Activated CD8-positive, alpha-beta memory T cell treated with anti-CD3 and anti-CD28 coated beads for 36 hours (primary cell): ENCODE measurements around the gene VEPH1. TPM values are rescaled to one million over a fixed set of nuclear protein-coding genes. Genes with fewer than 3 reads are reported as not detected.

Experiments used
- CTCF ChIA-PET: fragments of 350-600 bp; sonication (Branson Sonifier 250); formaldehyde crosslinking; loops from one replicate; lab custom pipeline; 2021; ENCODE audit warnings: antibody characterized with exemption; lab: Charles Lee
- POLR2A ChIA-PET: fragments of 350-600 bp; sonication (Branson Sonifier 250); formaldehyde crosslinking; loops from one replicate; lab custom pipeline; 2021; ENCODE audit warnings: antibody characterized with exemption; lab: Charles Lee
- total RNA-seq, 2 experiments: library from RNA; stranded (reverse); gene quantifications; one replicate each; pipeline ENCODE4 v1.2.3, GENCODE V29; 2021

The VEPH1 gene
- total RNA-seq, 2 experiments from 2014 or later: not detected

DNA sequence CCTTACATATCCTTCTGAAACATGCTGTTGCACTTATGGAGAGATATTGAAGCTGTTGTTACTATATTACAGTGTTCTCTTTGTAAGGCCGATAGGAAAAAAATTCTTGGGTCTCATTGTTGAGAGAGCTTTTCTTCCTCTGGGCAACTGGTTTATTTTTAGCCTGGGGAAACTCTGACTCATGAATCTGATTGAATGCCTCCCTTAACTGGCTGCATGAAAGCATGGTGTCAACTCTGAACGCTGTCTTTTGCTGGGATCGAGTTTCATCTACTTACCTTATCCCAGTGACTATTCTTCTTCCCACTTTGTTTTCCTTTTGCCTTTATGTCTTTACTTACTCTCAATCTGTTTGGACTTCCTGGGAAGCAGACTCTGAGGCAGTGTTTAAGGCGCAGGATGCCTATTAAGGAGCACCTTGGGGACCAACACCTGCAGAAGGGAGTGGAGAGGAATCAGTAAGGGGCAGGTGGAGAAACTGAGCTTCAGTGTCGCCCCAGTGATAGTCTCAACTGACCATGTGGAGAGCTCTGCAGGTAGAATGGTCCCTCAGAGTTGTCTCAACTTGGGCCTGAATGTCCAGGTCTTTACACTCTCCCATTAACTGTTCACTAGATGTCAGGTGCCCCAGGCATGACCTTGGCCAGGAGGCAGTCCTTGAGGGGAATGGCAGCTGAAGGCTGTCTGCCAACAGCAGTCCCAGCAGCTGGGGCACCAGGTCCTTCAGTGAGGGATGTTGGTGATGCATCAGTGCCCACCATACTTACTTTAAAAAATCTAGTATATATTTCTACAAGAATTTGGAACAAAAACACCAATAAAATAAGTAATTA, 254.4 kb downstream of the VEPH1 start:
- POLR2A ChIA-PET: no interaction called here
- CTCF ChIA-PET: no interaction called here

- POLR2A ChIA-PET: no interaction called here
- CTCF ChIA-PET: no interaction called here
Observed at GRCh38 chr3:157247391-157247790, 255.8 kb downstream of the VEPH1 start.

- ChIA-PET POLR2A (no interaction called here), CTCF (no interaction called here)
Observed at GRCh38 chr3:157242836-157243235, 260.4 kb downstream of the VEPH1 start.

- POLR2A ChIA-PET: no interaction called here
- CTCF ChIA-PET: no interaction called here
Observed at GRCh38 chr3:157241599-157241998, 261.6 kb downstream of the VEPH1 start.

DNA sequence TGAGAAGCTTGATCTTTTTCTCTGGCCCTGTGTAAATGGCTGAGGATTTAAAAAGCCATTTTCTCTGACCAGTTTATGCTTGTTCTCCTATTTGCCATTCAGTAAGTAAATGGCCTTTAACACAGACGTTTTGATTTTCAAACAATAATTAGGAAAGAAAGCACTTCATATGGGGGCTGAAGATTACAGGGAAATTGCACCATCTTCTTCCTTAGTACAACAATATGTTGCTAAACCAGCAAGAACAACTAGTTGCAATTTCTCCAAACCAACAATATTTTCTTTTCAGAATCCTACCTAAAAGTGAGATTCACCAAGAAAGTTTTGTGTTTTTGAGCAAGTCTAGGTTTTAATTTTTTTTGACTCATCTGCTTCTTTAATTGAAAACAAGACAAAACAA, 262.8 kb downstream of the VEPH1 start:
- POLR2A ChIA-PET: no interaction called here
- CTCF ChIA-PET: interaction anchor here (1.1 kb wide), 1 partner anchor 10 kb away, joined by 5 read pairs; no protein-coding TSS in a partner anchor

GRCh38 chr3:157239082-157239704, 264.0 kb downstream of the VEPH1 start:
- POLR2A ChIA-PET: no interaction called here
- CTCF ChIA-PET: interaction anchor here (0.8 to 1.2 kb wide), 3 partner anchors 8 to 37 kb away, joined by 3 to 5 read pairs (median 4); no protein-coding TSS in a partner anchor

GRCh38 chr3:157238457-157238856, 264.8 kb downstream of the VEPH1 start:
- CTCF ChIA-PET: interaction anchor here (0.6 kb wide), 1 partner anchor 61 kb away, joined by 3 read pairs; no protein-coding TSS in a partner anchor
- POLR2A ChIA-PET: no interaction called here

DNA sequence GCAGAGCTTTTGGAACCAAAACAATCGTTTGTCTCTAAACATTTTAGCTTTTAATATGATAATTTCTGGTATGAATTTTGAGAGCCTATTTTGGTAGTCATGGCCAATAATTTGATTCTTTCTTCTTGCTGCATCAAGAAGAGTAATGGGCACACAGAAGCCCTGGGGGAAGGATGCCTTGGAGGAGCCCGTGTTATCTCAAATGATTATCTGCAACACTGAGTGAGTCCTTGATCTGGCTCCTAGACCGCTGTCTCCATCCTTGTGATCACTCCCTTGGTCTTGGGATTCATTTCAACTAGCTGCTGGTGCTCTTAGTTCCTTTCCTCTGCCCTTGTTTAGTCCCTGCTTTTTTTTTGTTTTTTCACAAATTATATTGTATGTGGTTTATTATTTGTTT, 265.3 kb downstream of the VEPH1 start:
- ChIA-PET POLR2A (no interaction called here), CTCF (interaction anchor here (0.6 to 1.2 kb wide), 2 partner anchors 32 to 61 kb away, joined by 3 read pairs; no protein-coding TSS in a partner anchor)

DNA sequence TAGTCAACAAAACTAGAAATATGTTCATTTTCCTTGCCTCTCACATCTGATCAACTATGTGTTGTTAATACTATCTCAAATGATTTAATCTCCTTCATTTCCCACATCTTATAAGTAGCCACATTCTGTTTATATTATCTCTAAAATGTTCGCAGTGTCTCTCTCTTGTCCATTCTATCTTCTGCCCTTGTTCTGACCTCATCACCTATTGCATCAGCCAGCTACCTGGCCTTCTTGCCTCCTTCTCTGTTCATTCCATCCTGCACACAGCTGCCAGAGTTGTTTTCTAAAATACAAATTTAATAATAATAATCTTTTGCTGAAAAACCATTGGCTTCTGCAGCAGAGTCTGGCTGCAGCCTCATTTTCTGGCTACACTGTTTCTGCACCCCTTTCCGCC, 267.9 kb downstream of the VEPH1 start:
- ChIA-PET CTCF (no interaction called here), POLR2A (no interaction called here)

DNA sequence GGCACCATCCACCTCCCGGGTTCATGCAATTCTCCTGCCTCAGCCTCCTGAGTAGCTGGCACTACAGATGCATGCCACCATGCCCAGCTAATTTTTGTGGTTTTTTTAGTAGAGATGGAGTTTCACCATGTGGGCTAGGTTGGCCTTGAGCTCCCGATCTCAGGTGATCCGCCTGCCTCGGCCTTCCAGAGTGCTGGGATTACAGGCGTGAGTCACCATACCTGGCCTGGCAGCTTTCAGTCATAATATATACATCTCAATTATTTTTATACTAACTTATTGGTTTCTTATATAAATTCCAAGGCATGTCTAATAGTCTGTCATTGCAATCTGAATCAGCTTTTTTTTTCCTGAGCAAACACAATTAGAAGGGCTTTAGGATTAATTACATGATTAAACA, 269.3 kb downstream of the VEPH1 start:
- ChIA-PET CTCF (interaction anchor here (0.7 kb wide), 1 partner anchor 24 kb away, joined by 3 read pairs; no protein-coding TSS in a partner anchor), POLR2A (no interaction called here)

GRCh38 chr3:157232141-157232540, 271.1 kb downstream of the VEPH1 start:
- ChIA-PET POLR2A (no interaction called here), CTCF (interaction anchor here (1.0 kb wide), 1 partner anchor 25 kb away, joined by 3 read pairs; no protein-coding TSS in a partner anchor)

DNA sequence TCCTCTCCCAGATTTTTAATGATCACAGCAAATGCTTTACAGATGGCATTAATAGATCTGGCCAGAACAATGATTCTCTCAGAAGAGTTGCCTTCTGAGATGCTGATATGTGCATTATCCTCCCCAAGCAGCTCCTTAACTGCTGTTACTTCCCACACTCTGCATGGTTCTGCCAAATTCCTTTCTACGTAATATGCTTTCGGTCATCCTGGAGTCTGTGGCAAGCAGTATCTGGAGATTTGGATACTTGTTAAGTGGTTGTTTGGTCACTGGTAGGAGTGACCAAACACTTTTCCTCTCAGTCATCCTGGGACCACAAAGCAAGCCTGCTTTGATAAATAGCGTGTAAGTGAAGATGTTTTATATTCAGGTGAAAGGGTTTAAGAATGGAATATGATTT, 272.1 kb downstream of the VEPH1 start:
- ChIA-PET POLR2A (no interaction called here), CTCF (interaction anchor here (1.3 kb wide), 1 partner anchor 9 kb away, joined by 5 read pairs; no protein-coding TSS in a partner anchor)

GRCh38 chr3:157226173-157226847, 276.9 kb downstream of the VEPH1 start:
- ChIA-PET CTCF (interaction anchor here (0.6 kb wide), 1 partner anchor 14 kb away, joined by 4 read pairs; no protein-coding TSS in a partner anchor), POLR2A (no interaction called here)

DNA sequence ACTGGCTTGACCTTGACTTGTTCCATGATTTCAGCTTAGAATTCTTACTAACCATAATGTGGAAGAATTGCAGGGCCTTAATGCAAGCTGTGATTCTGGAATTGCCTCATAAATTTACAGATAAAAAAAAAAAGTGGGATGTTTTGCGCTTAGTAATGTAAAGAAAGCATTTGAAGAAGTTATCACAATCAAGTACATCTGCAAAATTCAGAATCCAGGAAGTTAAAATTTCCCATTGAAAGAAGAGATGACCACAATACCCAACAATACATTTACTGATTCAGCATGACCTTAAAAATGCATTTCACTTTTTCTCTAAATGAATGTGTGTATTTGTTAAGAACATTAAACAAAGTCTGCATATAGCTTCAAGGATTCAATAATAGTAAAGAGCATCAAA, 278.2 kb downstream of the VEPH1 start:
- CTCF ChIA-PET: no interaction called here

DNA sequence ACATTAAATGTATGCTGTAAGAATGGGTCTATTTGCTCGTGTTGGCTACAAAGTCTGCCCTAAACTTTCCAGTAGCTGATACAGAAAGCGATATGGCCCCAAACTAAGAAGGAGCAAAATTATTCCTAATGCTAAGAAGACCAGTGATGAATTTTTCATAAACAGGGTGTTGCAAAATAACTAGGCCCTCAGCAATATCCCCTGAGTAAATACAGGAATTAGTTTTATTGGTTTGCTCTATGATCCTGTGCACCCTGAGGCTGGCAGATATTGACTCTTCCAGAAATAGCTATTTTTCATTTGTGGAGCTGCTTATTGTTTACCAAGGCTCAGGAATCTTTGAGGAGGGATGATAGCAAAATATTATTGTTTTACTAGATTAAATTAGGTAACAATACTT, 282.3 kb downstream of the VEPH1 start:
- CTCF ChIA-PET: interaction anchor here (0.5 kb wide), 1 partner anchor 8 kb away, joined by 3 read pairs; no protein-coding TSS in a partner anchor

More for the DNA sequence above, 278.2 kb downstream of the VEPH1 start:
- POLR2A ChIA-PET: no interaction called here

DNA sequence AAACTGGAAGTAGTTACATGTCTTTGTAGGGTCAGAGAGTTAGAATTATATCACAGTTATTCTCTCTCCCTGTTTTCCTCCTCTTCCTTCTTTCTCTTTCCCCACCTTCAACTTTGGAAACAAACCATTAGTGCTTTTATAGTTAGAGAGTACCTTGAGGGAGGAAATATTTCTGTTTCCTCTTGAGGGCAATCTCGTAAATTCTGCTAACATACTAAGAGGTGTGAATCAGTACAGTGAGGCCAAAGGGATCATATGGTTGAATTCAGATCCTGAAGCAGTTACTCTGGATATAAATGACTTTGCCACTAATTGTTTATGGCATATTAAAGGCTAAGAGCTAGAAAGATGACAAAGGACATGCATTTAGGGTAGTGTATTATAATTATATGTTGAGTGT, 283.0 kb downstream of the VEPH1 start:
- ChIA-PET CTCF (no interaction called here), POLR2A (no interaction called here)

More for the DNA sequence above, 282.3 kb downstream of the VEPH1 start:
- POLR2A ChIA-PET: no interaction called here

DNA sequence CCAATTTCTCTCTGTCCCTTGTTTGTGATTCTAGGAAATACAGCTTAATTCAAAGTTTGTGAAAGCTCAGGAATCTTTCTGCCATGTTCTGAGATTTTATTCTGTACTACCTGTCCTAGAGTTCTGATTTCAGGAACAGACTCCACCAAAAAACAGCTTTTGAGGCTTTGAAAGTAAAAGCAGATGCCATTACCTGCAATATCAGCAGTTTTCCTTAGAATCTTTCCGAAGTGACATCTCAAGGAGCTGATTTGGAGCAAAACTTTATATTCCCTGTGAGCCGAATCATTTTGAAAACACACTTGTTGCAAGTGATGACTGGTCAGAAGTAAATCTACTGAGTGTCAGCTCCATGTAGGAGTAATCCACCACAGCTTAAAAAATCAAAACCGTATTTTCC, 284.0 kb downstream of the VEPH1 start:
- CTCF ChIA-PET: no interaction called here
- POLR2A ChIA-PET: no interaction called here
